SK-N-SH (cell line): ENCODE results near the gene STARD13. TPM values are rescaled to one million over a fixed set of nuclear protein-coding genes. Genes with fewer than 3 reads are reported as not detected.

Experiments
- CTCF ChIA-PET: fragments of 300-600, 350-600 bp; formaldehyde crosslinking; extraction: SDS; loops from one replicate; lab custom pipeline; 2021; lab: Yijun Ruan, JAX
- POLR2A ChIA-PET: fragments of 350-600 bp; sonication (Branson Sonifier 250); formaldehyde crosslinking; extraction: SDS; loops from one replicate; lab custom pipeline; 2020; ENCODE audit warnings: antibody characterized with exemption, inconsistent platforms; lab: Yijun Ruan, JAX
- DNase-seq: peaks from one replicate; pipeline ENCODE4 v3.0.0; 2012
- H2AFZ ChIP-seq: fragments of 200-600 bp; sonication (generic); 2 replicates; pipeline ENCODE4 v1.8.1; 2016; ENCODE audit warnings: antibody characterized with exemption, mild to moderate bottlenecking, low read depth
- H3F3A ChIP-seq: fragments of 200-600 bp; sonication (generic); replicated peaks from 2 replicates; pipeline ENCODE3; 2016; ENCODE audit warnings: antibody characterized with exemption, mild to moderate bottlenecking; ENCODE audit not compliant: insufficient read depth
- H3K27ac ChIP-seq, 2 experiments: fragments of 200-500 bp in 1 of 2; fragments of 200-600 bp in 1 of 2; sonication (Bioruptor generic) in 1 of 2; sonication (generic), shearing (Covaris generic) in 1 of 2; 2 replicates each; pipeline versions ENCODE4 v1.5.1 to v1.6.1; 2014 to 2016; ENCODE audit warnings: low read depth in 2 of 2, inconsistent platforms in 1 of 2, low read length in 1 of 2, mild to moderate bottlenecking in 1 of 2, mixed read lengths in 1 of 2
- H3K27me3 ChIP-seq: fragments of 200-600 bp; sonication (generic), shearing (Covaris generic); 2 replicates; pipeline ENCODE4 v1.6.1; 2016; ENCODE audit warnings: mixed run types; ENCODE audit not compliant: insufficient read depth
- H3K36me3 ChIP-seq, 2 experiments: fragments of 200-500 bp in 1 of 2; fragments of 200-600 bp in 1 of 2; sonication (Bioruptor generic) in 1 of 2; sonication (generic) in 1 of 2; replicated peaks in 1 of 2; 2 replicates each; pipeline versions ENCODE3 to v1.5.1; 2014 to 2016; ENCODE audit warnings: low read length in 1 of 2, mild to moderate bottlenecking in 1 of 2; ENCODE audit not compliant: insufficient read depth in 2 of 2, control insufficient read depth in 1 of 2
- H3K4me1 ChIP-seq, 2 experiments: fragments of 200-500 bp in 1 of 2; fragments of 200-600 bp in 1 of 2; sonication (Bioruptor generic) in 1 of 2; sonication (generic), shearing (Covaris generic) in 1 of 2; 2 replicates each; pipeline versions ENCODE4 v1.5.1 to v1.6.1; 2014 to 2016; ENCODE audit warnings: low read depth in 1 of 2, low read length in 1 of 2, mixed run types in 1 of 2; ENCODE audit not compliant: insufficient read depth in 2 of 2, control insufficient read depth in 1 of 2
- H3K4me2 ChIP-seq: fragments of 200-600 bp; sonication (generic), shearing (Covaris generic); 2 replicates; pipeline ENCODE4 v1.6.1; 2017; ENCODE audit warnings: mixed run types
- H3K4me3 ChIP-seq, 2 experiments: fragments of 200-500 bp in 1 of 2; fragments of 200-600 bp in 1 of 2; sonication (Bioruptor generic) in 1 of 2; sonication (generic), shearing (Covaris generic) in 1 of 2; 2 replicates each; pipeline versions ENCODE4 v1.5.1 to v1.8.1; 2014 to 2016; ENCODE audit warnings: low read depth in 2 of 2, inconsistent platforms in 1 of 2, low read length in 1 of 2, mild to moderate bottlenecking in 1 of 2, mixed read lengths in 1 of 2, moderate library complexity in 1 of 2
- H3K79me2 ChIP-seq: fragments of 200-600 bp; sonication (generic); 2 replicates; pipeline ENCODE4 v1.8.1; 2017; ENCODE audit warnings: mild to moderate bottlenecking; ENCODE audit not compliant: insufficient read depth
- H3K9ac ChIP-seq: fragments of 200-600 bp; sonication (generic); 2 replicates; pipeline ENCODE4 v1.6.1; 2017; ENCODE audit warnings: mixed run types
- H3K9me2 ChIP-seq: fragments of 200-600 bp; sonication (generic); 2 replicates; pipeline ENCODE4 v1.6.1; 2017; ENCODE audit warnings: mixed run types
- H3K9me3 ChIP-seq: fragments of 200-600 bp; sonication (generic); 2 replicates; pipeline ENCODE4 v1.6.1; 2017; ENCODE audit warnings: mixed run types, mild to moderate bottlenecking, moderate library complexity
- H4K20me1 ChIP-seq: fragments of 200-600 bp; sonication (generic); 2 replicates; pipeline ENCODE4 v1.6.1; 2017; ENCODE audit warnings: mild to moderate bottlenecking, mixed run types; ENCODE audit not compliant: insufficient read depth
- FOSL2 ChIP-seq: IDR thresholded peaks from 2 replicates; pipeline ENCODE4 v1.4.0; 2012; ENCODE audit warnings: low read depth, mild to moderate bottlenecking, moderate library complexity, borderline replicate concordance
- FOXJ3 ChIP-seq: sonication (generic); formaldehyde crosslinking; IDR thresholded peaks from 2 replicates; pipeline ENCODE4 v1.5.1; 2020; ENCODE audit warnings: mild to moderate bottlenecking, missing genetic modification reagents
- MEF2A ChIP-seq: IDR thresholded peaks from 2 replicates; pipeline ENCODE4 v1.4.0; 2012; ENCODE audit warnings: low read depth, borderline replicate concordance
- MXI1 ChIP-seq: IDR thresholded peaks from 2 replicates; pipeline ENCODE4 v1.6.1; 2012; ENCODE audit warnings: mild to moderate bottlenecking, low read depth, low read length, improper control_type of control experiment
- NFIC ChIP-seq: IDR thresholded peaks from 2 replicates; pipeline ENCODE4 v1.4.0; 2012; ENCODE audit warnings: borderline replicate concordance
- POLR2AphosphoS5 ChIP-seq: IDR thresholded peaks from 2 replicates; pipeline ENCODE4 v1.6.1; 2012; ENCODE audit warnings: low read depth, low read length
- RAD21 ChIP-seq: IDR thresholded peaks from 2 replicates; pipeline ENCODE4 v1.6.1; 2012; ENCODE audit warnings: mild to moderate bottlenecking, low read length
- RCOR1 ChIP-seq: fragments of 150-350 bp; IDR thresholded peaks from 2 replicates; pipeline ENCODE4 v1.6.1; 2017; ENCODE audit warnings: antibody characterized with exemption, low read length
- REST ChIP-seq: IDR thresholded peaks from 2 replicates; pipeline ENCODE4 v1.6.1; 2012; ENCODE audit warnings: mild to moderate bottlenecking, low read depth, low read length, moderate library complexity
- RFX5 ChIP-seq: IDR thresholded peaks from 2 replicates; pipeline ENCODE4 v1.6.1; 2012; ENCODE audit warnings: mild to moderate bottlenecking, improper control_type of control experiment, low read length
- SIN3A ChIP-seq: IDR thresholded peaks from 2 replicates; pipeline ENCODE4 v1.6.1; 2012; ENCODE audit warnings: low read depth, mild to moderate bottlenecking, low read length, moderate library complexity, borderline replicate concordance
- SMC3 ChIP-seq: IDR thresholded peaks from 2 replicates; pipeline ENCODE4 v1.6.1; 2012; ENCODE audit warnings: low read depth, low read length, improper control_type of control experiment
- YY1 ChIP-seq: IDR thresholded peaks from 2 replicates; pipeline ENCODE4 v1.4.0; 2012; ENCODE audit warnings: low read depth, mild to moderate bottlenecking
- WGBS: methylation state at CpG from one replicate; pipeline ENCODE4 v1.1.6; 2017; ENCODE audit warnings: low lambda C conversion rate; 5-methylcytosine and 5-hydroxymethylcytosine counted together
- polyA plus RNA-seq, 3 experiments: library from polyadenylated mRNA; depleted of rRNA; stranded (reverse); fragments of >200 nt; gene quantifications; 2 replicates each; pipeline ENCODE4 v1.2.3, GENCODE V29; 2012
- TF ChIP-seq, protein P1 (sequence below): IDR thresholded peaks from 2 replicates; pipeline ENCODE4 v1.4.0; 2012; ENCODE audit warnings: low read depth
- TF ChIP-seq, protein P2 (sequence below): fragments of 200-600 bp; sonication (generic); IDR thresholded peaks from 2 replicates; pipeline ENCODE4 v1.6.1; 2017; ENCODE audit warnings: antibody characterized with exemption, mild to moderate bottlenecking, moderate library complexity
- TF ChIP-seq, protein P3 (sequence below): IDR thresholded peaks from 2 replicates; pipeline ENCODE4 v1.4.0; 2012; ENCODE audit warnings: low read depth, borderline replicate concordance

Gene STARD13
- polyA plus RNA-seq, 1 of the 3 experiments (the other 2 are of a cell fraction) = 5.7 TPM

DNA sequence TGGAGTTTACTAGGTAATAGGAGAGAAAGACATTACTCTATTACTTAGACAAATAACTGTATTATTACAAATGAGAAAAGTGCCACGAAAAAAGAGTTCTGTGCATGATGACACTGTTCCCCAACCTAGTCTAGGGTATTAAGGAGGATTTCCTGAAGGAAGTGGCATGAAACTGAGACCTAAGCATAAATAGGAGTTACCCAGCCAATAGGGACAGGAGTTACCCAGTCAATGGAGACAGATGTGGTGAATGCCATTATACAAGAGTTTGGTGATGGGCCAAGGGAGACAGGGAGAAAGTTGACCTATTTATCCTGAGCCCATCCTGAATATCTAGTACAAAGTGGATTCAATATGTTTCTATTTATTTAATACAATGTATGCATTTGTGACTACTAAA, 203.9 kb downstream of the STARD13 start:
- peaks cover 0 to 15% of the 10 kb centered on the region in 2 experiments; a peak in 2 of 4 replicates for H3K4me1 ChIP-seq
- no peak for DNase-seq
- CTCF ChIA-PET = no interaction called here
- TF ChIP-seq MEF2A (no peak), RAD21 (no peak), POLR2AphosphoS5 (no peak), RCOR1 (no peak), SIN3A (no peak), SMC3 (no peak)
- TF ChIP-seq, protein P1, sequence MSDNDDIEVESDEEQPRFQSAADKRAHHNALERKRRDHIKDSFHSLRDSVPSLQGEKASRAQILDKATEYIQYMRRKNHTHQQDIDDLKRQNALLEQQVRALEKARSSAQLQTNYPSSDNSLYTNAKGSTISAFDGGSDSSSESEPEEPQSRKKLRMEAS = no peak
- no peak overlapping the region for H2AFZ ChIP-seq
- H3K27me3 ChIP-seq = no peaks in the 10 kb centered on the region
- no peak overlapping the region for H3K9ac ChIP-seq
- H3K9me2 ChIP-seq = no peaks in the 10 kb centered on the region
- H4K20me1 ChIP-seq = no peaks in the 10 kb centered on the region
- no peaks in the 10 kb centered on the region for H3K9me3 ChIP-seq
- POLR2A ChIA-PET = no interaction called here
- no peak overlapping the region for H3K27ac ChIP-seq
- H3K4me3 ChIP-seq = no peak overlapping the region
- 16% methylated on average over 1 of the region's 1 CpG for WGBS
- H3F3A ChIP-seq = no peaks in the 10 kb centered on the region
- H3K4me2 ChIP-seq = no peak overlapping the region
- no peaks in the 10 kb centered on the region for H3K79me2 ChIP-seq
- no peaks in the 10 kb centered on the region for H3K36me3 ChIP-seq

- Histone ChIP-seq H3K4me1 (peaks cover 3 to 15% of the 10 kb centered on the region in 2 experiments; a peak in 2 of 4 replicates), H3K4me2 (no peak overlapping the region), H3F3A (no peaks in the 10 kb centered on the region), H3K9me2 (no peaks in the 10 kb centered on the region), H3K9ac (no peak overlapping the region), H3K27ac (no peak overlapping the region), H3K9me3 (no peaks in the 10 kb centered on the region), H3K79me2 (no peaks in the 10 kb centered on the region), H3K4me3 (no peak overlapping the region), H2AFZ (no peak overlapping the region), H3K36me3 (no peaks in the 10 kb centered on the region), H4K20me1 (no peaks in the 10 kb centered on the region), H3K27me3 (no peaks in the 10 kb centered on the region)
- ChIA-PET POLR2A (no interaction called here), CTCF (no interaction called here)
- WGBS = 74% methylated on average over 5 of the region's 5 CpGs
- DNase-seq = no peak
- TF ChIP-seq YY1 (no peak), RCOR1 (no peak), POLR2AphosphoS5 (no peak), NFIC (no peak), RFX5 (no peak), FOSL2 (no peak), FOXJ3 (no peak), MXI1 (no peak), REST (no peak)
- TF ChIP-seq, protein P2, sequence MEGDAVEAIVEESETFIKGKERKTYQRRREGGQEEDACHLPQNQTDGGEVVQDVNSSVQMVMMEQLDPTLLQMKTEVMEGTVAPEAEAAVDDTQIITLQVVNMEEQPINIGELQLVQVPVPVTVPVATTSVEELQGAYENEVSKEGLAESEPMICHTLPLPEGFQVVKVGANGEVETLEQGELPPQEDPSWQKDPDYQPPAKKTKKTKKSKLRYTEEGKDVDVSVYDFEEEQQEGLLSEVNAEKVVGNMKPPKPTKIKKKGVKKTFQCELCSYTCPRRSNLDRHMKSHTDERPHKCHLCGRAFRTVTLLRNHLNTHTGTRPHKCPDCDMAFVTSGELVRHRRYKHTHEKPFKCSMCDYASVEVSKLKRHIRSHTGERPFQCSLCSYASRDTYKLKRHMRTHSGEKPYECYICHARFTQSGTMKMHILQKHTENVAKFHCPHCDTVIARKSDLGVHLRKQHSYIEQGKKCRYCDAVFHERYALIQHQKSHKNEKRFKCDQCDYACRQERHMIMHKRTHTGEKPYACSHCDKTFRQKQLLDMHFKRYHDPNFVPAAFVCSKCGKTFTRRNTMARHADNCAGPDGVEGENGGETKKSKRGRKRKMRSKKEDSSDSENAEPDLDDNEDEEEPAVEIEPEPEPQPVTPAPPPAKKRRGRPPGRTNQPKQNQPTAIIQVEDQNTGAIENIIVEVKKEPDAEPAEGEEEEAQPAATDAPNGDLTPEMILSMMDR = no peak
- TF ChIP-seq, protein P3, sequence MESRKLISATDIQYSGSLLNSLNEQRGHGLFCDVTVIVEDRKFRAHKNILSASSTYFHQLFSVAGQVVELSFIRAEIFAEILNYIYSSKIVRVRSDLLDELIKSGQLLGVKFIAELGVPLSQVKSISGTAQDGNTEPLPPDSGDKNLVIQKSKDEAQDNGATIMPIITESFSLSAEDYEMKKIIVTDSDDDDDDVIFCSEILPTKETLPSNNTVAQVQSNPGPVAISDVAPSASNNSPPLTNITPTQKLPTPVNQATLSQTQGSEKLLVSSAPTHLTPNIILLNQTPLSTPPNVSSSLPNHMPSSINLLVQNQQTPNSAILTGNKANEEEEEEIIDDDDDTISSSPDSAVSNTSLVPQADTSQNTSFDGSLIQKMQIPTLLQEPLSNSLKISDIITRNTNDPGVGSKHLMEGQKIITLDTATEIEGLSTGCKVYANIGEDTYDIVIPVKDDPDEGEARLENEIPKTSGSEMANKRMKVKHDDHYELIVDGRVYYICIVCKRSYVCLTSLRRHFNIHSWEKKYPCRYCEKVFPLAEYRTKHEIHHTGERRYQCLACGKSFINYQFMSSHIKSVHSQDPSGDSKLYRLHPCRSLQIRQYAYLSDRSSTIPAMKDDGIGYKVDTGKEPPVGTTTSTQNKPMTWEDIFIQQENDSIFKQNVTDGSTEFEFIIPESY = no peak
Observed at GRCh38 chr13:33080972-33081590, 204.5 kb downstream of the STARD13 start.
